B cell (primary cell): Measurements from ENCODE around the gene BMP2K.

Experiments
- CTCF ChIP-seq: fragments of 200-600 bp; IDR thresholded peaks from one replicate; pipeline ENCODE4 v1.8.0; 2022; ENCODE audit warnings: antibody characterized with exemption, mild to moderate bottlenecking
- EZH2 ChIP-seq: IDR thresholded peaks from 2 replicates; pipeline ENCODE4 v1.6.1; 2012; ENCODE audit warnings: borderline replicate concordance, low read depth, mild to moderate bottlenecking, moderate library complexity, low read length; ENCODE audit not compliant: insufficient read depth, poor library complexity, severe bottlenecking

GRCh38 chr4:78758085-78758484 is 18.1 kb upstream of the BMP2K start:
- no peak for TF ChIP-seq CTCF
- TF ChIP-seq EZH2: no peak
